GM19395 (cell line): ENCODE data around the gene MED14.
A peak's percentile ranks its signal among the peaks of the same experiment; 100 is the strongest.
"Not testable (repeated sequence)": the region's sequence is repeated elsewhere in the genome, so short reads cannot be mapped to it uniquely, and the experiment has no call there.

Experiments used
- ATAC-seq: cut with Tn5 transposase; IDR thresholded peaks from one replicate; pipeline ENCODE4 v1.9.1; 2021; ENCODE audit warnings: mild to moderate bottlenecking, moderate library complexity; ENCODE audit not compliant: unreplicated experiment

MED14 gene

DNA sequence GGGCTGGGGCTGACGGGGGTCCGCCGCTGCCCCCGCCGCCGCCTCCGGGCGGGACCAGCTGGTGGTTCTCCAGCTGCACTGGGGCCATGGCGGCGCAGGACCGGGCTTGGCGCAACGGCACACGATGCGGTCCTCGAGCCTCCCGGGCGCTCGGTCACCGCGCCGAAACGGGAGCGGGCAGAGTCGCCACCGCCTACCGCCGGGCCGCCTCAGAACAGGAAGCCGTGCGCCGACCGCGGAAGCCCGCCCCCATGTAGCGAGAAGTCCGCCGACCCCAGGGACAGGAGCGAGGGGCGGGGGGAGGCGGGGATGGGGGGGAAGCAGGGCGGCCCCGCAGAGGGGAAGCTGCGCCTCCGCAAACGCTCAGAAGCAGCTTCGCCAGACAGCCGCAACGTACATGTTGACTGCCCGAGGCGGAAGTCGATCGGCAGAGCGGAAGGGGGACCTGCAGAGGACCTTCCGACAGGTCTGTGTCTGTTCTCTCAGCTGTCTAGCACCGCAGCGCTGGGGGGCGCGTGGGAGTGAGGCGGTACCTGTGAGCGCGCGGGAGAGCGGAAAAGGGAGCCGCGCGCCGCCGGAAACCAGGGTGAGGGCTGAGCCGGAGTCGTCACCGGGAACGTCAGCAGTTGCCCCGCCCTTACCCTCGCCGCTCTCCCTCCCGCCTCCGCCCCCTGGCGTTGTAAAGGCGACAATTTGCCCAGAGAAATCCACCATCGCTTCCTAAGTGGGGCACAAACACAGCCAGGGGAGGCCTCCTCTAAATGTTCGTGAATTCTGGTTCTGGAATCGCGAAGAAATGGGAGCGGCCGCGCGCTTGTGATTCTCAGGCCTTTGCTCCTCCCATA is at the start of gene MED14:
TSS of gene MED14 (minus strand) at position 218 of the 845 bp plus-strand sequence. CDS start at position 88, 130 bp downstream.
- peak; percentile 93 for ATAC-seq

DNA sequence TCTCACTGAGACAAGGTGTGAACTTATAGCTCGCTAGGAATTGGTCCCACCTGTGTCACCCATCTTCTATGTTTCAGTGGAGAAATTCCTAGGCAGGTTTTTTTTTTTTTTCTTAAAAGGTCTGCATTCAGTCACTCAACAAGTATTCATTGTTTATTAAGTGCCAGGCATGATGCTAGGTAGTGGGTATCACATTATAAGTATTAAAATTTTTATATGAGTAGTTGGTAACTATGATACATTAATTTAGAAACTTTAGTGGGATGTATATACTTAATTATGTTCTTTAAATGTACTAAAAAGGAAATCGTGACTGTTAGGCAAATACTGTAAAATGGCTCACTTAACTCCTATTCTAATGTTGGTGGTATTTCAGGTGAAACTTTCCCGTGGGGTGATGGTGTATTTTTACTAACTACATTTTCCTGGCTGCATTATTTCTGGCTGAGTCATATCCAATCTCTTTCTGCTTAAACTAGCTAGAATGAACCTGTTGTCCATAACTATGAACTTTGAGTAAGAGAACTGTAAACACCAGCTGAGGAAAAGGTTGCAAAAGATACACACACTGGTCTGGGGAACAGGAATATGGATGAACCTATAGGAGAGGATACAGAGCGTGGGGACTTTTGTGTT is 49.3 kb upstream of the MED14 start:
- ATAC-seq, result no peak

DNA sequence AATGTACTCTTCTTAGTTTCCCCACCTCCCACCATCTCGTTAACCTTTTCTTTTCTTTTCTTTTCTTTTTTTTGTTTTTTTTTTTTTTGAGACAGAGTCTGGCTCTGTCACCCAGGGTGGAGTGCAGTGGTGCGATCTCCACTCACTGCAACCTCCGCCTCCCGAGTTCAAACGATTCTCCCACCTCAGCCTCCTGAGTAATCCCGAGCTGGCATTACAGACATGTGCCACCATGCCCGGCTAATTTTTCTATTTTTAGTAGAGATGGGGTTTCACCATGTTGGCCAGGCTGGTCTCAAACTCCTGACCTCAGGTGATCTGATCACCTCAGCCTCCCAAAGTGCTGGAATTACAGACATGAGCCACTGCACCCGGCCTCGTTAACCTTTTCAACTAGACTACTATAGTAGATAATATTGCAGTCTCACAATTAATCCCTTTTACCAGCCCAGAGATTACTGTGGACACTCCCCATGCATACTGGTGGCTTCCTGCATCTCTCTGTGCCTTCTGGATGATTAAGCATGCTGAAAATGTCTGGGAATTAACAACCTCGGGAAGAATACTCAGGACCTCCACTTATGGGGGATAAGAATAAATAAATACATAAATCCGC is 47.4 kb upstream of the MED14 start:
- ATAC-seq, result not testable (repeated sequence)

DNA sequence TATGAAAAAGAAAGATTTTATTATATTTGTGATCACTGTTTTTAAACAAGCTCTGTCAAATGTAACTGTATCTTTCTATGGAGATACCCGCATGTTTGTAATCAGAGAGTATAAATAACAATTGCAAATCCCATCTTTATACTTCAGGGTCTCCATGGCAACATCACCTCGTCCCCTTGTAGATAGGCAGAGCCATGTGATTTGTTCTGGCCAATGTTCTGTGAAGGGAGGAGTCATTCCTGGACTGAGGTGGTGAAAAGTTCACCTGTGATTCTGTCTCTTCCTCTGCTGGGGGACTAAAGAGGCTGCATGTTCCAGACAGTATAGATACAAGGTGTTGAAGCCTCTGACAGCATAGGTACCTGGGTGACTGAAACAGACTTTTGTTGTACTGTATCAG is 45.6 kb upstream of the MED14 start:
- no peak for ATAC-seq

DNA sequence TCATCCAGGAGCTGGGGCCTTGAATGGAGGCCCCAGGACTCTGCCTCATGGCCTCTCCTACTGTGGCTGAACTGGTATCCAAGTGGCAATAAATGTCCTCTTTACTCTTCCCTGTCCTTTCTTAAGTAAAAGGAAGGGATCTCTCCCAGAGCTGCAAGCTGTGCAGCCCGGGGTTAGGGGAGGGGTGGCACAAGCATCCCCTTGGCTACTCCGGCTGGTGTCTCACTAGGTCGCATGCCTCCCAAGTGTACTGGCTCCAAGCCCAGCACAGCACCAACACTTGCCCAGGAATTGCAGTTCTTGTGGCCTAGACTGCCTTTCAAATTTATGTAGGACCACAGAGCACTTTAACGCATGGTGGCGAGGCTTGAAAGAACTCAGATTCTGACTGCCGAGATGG is 44.7 kb upstream of the MED14 start:
- ATAC-seq, result no peak

DNA sequence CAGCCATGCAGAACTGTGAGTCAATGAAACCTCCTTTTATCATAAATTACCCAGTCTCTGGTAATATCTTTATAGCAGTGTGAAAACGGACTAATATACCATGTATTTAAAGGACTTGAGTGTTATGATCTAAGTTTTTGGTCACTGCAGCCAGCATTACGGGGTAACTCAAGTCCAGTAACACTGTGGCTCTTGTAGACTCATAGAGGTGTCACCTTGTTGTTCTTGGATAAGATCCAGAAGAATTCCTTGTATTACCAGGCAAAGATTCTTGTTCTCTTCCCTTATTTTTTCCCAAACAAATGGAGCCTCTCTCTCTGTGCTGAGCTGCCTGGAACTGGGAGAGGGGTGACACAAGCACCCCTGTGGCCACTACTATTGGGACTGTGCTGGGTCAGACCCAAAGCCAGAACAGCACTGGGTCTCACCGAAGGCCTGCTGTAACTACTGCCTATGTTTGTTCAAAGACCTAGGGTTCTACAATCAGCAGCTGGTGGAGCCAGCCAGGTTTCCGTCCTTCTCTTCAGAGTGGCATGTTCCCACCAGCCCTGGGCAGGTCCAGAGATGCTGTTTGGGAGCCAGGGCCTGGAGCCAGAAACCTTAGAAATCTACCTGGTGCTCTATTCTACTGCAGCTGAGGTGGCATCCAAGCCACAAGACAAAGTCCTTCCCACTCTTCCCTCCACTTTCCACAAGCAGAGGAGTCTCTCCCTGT is 43.7 kb upstream of the MED14 start:
- ATAC-seq, result no peak

DNA sequence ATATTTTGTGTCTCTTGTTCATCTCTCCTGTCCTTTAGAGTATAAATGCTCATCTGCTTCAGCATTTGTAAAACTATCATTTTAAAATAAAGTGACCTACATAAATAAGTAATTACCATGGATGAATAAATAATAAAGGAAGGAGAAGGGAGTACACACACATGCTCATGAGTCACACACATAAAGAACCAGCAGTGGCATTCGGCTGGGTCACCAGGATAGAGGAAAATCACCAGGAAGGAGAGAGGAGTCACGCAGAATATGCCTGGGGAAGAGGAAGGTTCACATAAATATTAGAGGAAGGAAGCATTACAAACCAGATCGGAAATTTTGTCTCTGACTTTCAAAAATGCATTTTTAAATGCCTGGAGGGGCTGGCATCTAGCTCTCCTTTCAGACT is 38.5 kb upstream of the MED14 start:
- no peak for ATAC-seq

DNA sequence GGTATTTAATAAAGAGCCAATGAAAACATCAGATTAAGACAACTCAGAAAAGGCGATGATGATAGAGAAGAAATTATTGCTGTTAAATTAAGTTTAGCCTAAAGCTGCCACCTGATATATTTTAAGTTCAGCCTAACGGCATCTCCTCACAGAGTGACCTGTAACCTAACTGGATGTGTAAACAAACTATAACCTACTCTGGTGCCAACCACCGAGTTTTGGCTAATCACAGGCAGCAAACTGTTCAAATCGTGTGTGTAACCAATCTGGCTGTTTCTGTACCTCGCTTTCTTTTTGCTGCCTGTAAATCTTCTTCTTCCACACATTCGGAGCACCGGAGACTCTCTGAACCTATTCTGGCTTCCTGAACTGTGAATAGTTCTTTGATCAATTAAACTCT is 37.8 kb upstream of the MED14 start:
- no peak for ATAC-seq

DNA sequence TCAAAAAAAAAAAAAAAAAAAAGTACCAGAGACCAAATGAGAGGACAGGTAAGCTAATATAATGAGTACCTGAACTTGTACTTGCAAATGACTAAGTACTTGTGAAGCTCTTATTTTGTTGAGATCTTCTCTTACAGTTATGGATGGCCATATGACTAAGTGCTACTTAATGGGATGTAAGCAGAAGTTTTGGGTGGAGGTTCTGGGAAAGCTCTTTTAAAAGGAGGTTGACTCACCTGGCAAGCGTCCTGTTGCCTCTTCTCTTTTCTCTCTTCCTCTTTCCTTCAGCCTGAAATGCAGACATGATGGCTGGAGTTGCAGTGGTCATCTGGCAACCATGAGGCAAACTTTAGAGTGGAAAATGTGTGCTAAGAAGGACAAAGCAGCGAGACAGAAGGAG is 36.9 kb upstream of the MED14 start:
- no peak for ATAC-seq

DNA sequence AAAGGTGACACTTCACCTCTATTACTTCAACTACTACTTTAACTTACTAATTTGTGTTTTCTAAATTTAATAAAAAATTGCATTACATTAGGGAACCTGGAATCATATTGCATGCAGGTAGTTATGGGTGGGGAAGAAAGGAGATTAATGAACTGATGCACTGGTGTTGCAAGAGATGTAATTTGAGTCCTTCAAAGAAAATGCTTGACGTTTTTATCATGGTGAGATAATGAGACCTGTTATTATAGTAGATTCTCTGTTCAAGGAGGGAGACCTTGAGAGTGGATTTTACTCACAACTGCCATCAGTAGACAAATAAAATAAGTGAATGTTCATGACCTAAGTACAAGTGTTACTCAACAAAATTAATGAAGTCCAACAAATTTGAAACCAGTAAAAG is 26.4 kb upstream of the MED14 start:
- ATAC-seq, result no peak

DNA sequence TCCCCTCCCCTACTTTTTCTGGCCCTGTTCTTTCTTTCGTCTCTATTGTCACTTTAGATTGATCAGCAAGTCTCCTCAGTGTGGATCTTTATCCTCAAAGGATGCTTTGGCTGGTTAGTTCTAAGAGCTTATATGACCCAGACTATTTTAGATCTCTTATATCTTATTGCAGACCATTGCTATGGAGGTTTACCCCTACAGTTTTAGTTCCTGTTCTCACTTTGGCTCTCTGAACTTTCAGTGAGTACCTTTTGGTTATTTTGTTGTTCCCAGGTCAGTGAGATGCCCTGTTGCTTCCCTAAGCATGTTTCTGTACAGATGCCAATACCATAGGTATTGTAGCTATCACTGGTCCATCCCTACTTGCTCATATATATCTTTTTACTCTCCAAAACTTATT is 24.0 kb upstream of the MED14 start:
- no peak for ATAC-seq

DNA sequence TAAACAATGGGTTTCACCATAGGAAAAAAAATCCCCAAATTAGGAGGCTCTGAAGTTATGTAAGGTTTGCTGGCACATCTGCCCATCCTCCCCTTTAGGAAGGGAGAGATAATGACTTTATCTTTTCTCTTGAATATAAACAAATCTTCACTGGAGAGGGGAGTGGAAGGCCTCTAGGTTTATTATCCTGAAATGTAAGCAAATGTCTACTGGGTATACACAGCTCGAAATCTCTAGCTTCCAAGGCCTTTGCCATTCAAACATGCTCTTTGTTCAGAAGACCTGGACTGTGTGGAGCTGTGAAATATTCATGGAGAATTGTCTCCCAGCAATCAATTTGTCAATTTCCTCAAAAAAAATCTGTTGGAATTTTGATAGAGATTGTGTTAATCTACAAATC is 21.7 kb upstream of the MED14 start:
- no peak for ATAC-seq

DNA sequence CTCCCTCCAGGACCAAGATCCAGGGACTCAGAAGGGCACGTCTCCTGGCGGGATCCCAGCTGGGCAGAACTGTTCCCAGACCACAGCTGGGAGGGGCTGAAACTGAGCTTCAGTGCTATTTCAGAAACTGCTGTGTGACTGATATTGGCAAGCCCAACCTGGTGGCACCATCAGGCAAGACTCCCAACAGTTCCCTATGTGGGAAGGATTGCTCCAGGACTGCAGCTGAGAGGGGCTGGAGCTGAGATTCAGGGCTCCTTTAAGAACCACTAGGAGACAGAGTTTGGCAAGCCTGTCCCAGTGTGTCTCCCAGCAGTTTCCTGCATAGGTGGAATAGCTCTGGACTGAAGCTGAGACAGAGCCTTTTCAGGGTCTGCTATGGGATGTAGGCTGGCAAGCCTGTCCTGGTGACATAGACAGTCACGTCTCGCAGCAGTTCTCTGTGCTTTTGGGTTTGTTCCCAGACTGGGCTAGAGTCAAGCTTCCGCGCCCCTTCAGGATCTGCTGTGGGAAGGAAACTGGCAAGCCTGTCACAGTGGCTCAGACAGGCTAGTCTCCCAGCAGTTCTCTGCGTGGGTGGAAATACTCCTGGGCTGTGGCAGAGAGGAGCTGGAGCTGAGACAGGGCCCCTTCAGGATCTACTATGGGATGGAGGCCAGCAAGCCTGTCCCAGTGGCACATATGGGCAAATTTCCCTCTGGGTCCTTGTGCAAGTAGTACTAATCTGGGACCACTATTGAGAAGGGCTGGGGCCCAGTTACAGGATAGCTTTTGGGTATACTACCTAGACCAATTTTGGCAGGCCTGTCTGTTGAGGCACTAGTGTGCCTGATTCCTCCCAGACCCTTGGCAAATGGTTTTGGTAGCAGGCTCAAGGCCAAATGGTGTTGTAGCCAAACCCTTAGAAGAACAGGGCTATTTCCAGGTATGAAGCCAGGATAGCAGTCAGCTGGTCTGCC is 20.2 kb upstream of the MED14 start:
- ATAC-seq, result no peak

DNA sequence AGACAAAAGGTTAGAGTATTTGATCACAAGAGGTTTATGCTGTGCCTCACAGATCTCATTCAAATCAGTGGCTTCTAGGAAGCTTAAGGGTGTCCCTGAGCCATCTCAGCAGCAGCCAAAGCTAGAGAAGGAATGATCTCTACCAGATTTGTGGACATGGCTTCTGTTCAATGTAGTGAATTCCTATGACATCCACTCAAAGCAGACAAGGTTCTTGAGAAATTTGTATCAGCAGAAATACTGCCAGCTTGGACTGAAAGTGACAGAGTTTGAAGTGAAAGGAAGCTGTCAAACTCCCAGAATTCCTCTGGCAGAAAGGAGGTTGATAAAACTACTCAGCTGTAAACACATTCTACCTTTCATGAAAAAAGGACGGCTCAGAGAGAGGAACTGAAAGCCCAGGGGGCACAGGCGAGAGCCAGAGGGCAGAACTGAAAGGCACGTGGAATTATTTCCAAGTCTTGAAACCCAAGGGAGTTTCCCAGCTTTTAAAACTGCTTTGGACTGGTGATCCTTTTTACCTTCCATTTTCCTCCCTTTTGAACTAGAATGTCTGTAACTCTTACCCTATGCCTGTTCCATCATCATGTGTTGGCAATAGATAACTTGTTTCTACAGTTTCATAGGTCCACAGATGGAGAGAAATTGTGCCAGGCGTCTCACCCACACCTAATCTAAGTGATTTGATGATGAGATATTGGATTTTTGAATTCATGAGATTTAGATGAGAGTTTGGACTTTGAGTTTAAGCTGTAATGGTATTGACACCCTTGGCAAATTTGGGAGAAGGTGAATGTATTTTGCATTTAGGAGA is 14.5 kb upstream of the MED14 start:
- peak; percentile 65 for ATAC-seq

DNA sequence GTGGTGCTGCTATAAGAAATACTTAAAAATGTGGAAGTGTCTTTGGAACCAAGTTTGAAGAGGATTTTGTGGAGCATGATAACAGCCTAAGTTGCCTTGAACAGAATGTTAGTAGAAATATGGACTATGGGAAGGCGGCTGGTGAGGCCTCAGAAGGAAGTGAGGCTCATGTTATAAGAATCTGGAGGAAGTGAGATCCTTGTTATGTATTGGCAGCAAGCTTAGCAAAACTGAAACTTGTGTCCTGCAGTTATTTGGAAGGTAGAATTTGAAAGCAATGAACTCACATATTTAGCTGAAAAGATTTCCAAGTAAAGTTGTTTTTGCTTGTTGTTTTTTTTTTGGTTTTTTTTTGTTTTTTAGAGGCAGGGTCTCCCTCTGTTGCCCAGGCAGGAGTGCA is 13.6 kb upstream of the MED14 start:
- ATAC-seq, result no peak

DNA sequence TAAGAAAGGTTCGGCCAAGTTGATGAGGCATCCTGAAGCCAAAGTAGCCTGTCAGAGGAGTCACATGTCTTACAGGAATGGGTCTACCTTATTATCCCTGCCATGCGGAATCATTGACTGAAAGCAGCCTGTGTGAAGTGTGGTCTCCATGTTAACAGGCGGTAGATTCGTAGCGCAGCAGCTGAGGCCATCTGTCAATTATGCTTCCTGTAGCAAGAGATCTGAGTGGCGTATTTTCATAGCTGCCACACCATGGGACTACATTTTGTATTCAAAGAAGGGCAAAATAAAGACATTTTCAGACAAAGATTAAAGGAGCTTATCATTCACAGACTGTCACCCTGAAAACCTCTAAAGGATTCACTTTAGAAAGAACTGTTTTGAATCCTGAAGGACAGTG is 11.2 kb upstream of the MED14 start:
- ATAC-seq, result no peak

DNA sequence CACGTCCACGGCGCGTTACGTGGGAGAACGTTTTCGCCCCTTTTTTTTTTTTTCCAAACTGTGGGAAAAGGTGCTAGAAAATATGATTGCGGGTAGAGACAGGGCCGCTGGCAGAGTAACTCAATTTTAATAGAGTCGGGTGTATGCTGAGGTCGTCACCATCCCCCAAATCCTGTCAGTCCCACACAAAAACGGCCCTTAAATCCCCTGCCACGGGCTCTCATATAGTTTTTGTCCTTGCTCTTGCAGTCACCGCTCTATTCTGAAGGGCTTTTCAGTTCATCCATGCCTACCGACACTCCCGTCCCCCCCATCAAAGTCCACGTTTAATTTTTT is 796 bp upstream of the MED14 start:
- ATAC-seq, result no peak

DNA sequence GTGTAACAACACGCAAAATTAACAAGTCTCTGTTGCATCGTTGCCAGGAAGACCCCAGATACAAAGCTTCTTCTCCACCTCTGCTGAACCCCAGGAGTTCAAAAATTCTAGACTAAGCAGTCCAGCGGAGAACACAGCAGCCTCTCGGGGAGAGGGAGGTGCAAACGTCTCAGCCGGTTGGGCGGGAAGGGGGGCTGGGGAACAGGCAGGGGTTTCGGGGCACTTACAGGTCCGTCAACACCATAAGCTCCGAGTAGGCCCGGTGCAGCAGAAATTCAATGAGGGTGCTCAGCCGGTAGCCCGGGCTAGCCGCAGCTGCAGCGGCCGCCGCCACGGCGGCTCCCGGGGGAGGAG is 394 bp downstream of the MED14 start:
- ATAC-seq, result peak; percentile 24

DNA sequence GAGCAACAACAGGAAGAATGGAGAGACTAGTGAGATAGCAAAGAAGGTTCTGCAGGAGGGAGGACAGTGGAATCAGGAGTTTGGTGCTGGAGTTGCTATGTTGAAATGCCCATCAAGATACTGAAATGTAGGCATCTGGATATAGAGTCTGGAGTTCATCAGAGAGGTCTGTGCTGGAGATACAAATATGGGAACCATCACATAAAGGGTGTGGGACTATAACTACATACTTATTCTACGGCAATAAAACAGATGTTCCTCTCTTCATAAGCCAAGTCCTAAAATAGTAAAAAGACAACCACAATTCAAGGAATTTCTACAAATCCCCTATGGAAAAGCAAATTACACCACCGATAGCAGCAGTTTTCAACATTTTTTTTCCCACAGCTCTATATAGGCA is 1.6 kb downstream of the MED14 start:
- no peak for ATAC-seq

DNA sequence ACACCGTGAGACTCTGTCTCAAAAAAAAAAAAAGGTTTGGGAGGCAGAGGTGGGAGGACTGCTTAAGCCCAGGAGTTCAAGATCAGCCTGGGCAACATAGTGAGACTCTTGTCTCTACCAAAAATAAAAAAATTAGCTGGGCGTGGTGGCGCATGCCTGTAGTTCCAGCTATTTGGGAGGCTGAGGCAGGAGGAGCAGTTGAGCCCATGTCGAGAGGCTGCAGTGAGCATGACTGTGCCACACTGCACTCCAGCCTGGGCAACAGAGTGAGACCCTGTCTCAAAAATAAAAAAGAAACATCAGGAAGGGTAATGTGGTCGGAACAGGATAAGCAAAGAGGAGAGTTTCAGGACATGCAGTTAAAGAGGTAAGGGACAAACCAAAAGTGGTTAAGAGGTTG is 2.8 kb downstream of the MED14 start:
- not testable (repeated sequence) for ATAC-seq
